GM18519 (cell line): ENCODE results near the gene SAMD4B.
A peak's percentile ranks its signal among the peaks of the same experiment; 100 is the strongest.
"Not testable (repeated sequence)": the region's sequence is repeated elsewhere in the genome, so short reads cannot be mapped to it uniquely, and the experiment has no call there.

Experiments
- ATAC-seq: cut with Tn5 transposase; IDR thresholded peaks from one replicate; pipeline ENCODE4 v1.9.1; 2021; ENCODE audit warnings: mild to moderate bottlenecking, moderate library complexity; ENCODE audit not compliant: unreplicated experiment, low FRiP score

SAMD4B gene

DNA sequence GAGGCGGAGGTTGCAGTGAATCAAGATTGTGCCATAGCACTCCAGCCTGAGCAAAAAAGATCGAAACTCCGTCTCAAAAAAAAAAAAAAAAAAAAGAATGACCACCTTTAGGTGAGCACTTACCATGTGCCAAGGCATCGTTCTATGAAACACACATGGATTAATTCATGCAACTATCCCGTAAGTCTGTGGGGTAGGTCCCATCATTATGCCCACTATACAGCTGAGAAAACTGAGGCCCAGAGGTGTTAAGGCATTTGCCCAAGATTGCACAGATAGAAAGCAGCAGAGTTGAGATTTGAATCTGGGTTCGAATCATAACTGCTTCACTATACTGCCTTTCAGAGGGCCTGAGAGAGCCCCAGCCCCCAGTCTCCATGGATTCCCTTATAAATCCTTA is 8.7 kb upstream of the SAMD4B start:
- no peak for ATAC-seq

GRCh38 chr19:39334444-39334976 is 7.7 kb upstream of the SAMD4B start:
- no peak for ATAC-seq

- no peak for ATAC-seq
These were observed 7.1 kb upstream of the SAMD4B start for GRCh38 chr19:39335168-39335548.

GRCh38 chr19:39336483-39336882 is 5.7 kb upstream of the SAMD4B start:
- no peak for ATAC-seq

GRCh38 chr19:39339674-39340073 is 2.5 kb upstream of the SAMD4B start:
- ATAC-seq: no peak

- not testable (repeated sequence) for ATAC-seq
These were observed 2.1 kb upstream of the SAMD4B start for GRCh38 chr19:39340156-39340555.

- ATAC-seq: no peak
These were observed 997 bp upstream of the SAMD4B start for GRCh38 chr19:39341129-39341718.

- ATAC-seq: peak; percentile 5
These were observed 555 bp downstream of the SAMD4B start for GRCh38 chr19:39342647-39343305.

GRCh38 chr19:39345956-39346355 is 3.7 kb downstream of the SAMD4B start:
- no peak for ATAC-seq

GRCh38 chr19:39347332-39348164 is 5.3 kb downstream of the SAMD4B start:
- no peak for ATAC-seq

DNA sequence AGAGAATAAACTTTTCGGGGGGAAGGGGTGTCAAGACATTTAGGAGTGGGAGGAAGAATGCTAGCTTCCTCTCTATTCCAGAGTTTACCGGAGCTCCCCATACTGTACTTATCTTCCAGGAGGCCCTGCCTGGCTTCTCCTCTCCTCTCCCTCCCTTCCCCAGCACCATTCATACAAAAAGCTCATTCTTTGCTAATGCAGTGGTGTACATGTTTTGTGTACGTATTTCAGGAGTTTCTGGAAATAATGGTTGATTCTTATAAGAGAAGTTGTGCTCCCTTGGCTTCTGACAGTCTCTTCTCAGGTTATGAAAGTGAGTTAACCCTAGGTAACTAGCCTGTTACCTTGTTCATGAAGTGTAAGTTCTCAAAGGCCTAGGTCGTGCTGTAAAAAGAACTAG is 7.1 kb downstream of the SAMD4B start:
- no peak for ATAC-seq

- ATAC-seq: no peak
These were observed 7.9 kb downstream of the SAMD4B start for GRCh38 chr19:39350156-39350555.

DNA sequence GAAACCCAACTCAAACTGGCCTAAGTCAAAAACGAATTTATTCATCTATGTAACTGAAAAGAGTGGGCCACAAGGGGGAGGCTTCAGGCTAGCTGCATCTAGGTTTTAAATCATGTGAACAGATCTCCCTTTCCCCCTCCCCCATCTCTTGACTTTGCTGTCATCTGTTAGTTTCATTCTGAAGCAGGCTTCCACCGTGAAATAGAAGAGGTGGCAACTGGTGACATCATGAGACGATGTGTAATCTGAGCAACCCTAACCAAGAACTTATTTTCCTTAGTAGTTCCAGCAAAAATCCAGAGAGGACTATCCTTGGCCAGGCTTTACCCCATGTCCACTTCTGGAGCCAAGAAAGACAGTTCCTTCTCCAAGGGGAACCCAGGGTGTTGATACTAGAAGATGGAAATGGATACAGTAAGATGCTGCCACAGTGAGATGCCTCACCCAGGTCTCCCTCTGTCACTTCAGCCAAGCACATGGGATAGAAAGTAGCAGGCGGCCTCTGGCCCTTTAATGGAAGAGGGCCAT is 9.4 kb downstream of the SAMD4B start:
- ATAC-seq: no peak

- ATAC-seq: no peak
These were observed 10.4 kb downstream of the SAMD4B start for GRCh38 chr19:39352381-39353255.

DNA sequence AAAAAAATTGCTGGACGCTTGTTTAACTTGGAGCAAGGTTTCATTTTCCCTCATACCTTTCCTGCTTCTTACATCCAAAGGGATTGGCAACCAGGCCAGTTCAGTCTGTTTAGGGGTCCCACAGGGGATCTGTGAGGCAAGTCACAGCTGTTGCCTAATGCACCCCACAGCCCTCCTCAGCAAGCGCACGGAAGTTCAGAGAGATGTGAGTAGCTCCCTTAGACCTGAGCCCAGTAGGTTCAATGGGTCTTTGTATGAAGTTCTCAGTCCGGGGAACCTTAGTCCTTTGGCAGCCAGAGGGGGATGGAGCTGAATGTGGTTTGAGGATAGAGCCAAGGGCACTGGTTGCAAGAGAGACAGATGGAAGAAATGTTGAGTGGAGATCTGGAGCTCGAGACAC is 13.0 kb downstream of the SAMD4B start:
- ATAC-seq: no peak

GRCh38 chr19:39356073-39356472 is 13.9 kb downstream of the SAMD4B start:
- no peak for ATAC-seq

DNA sequence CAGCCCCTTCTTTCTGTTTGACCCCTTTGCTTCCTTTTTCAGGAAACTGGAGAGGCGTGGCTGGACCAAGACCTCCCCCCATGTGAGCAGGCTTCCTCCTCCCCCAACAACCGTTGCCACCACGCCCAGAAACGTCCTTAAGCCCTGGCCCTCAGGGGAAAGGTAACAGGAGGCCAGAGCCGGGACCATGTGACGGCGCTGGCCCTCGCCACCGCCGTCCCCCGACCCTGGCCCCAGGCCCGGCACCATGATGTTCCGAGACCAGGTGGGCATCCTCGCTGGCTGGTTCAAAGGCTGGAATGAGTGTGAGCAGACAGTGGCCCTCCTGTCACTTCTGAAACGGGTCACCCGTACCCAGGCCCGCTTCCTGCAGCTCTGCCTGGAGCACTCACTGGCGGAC is 14.4 kb downstream of the SAMD4B start:
- ATAC-seq: no peak

- ATAC-seq: no peak
These were observed 16.8 kb downstream of the SAMD4B start for GRCh38 chr19:39359026-39359425.

DNA sequence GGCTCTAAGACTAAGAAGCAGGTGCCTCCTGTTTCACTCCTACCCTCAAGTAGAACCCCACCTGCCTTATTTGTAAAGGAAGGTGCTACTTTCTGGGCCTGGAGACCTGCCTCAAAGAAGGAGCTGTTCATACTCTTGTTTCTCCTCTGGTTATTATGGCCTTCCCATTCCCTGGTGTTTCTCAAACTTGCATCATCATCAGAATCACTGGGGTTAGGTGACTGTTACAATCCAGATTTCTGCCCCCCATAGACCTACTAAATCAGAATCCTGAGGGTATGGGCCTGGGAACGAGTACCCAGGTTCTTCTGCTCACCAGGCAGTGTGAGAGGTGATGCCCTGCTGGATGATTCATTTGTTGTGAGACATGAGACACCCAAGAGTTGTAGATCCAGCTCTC is 18.4 kb downstream of the SAMD4B start:
- no peak for ATAC-seq
